Activated CD4-positive, CD25-positive, alpha-beta regulatory T cell (primary cell): ENCODE results near the gene MCAT.

Experiments
- DNase-seq, 4 experiments: peaks; one replicate each; lab custom pipeline; 2025; lab: John Stamatoyannopoulos, UW

Gene MCAT, protein sequence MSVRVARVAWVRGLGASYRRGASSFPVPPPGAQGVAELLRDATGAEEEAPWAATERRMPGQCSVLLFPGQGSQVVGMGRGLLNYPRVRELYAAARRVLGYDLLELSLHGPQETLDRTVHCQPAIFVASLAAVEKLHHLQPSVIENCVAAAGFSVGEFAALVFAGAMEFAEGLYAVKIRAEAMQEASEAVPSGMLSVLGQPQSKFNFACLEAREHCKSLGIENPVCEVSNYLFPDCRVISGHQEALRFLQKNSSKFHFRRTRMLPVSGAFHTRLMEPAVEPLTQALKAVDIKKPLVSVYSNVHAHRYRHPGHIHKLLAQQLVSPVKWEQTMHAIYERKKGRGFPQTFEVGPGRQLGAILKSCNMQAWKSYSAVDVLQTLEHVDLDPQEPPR

DNA sequence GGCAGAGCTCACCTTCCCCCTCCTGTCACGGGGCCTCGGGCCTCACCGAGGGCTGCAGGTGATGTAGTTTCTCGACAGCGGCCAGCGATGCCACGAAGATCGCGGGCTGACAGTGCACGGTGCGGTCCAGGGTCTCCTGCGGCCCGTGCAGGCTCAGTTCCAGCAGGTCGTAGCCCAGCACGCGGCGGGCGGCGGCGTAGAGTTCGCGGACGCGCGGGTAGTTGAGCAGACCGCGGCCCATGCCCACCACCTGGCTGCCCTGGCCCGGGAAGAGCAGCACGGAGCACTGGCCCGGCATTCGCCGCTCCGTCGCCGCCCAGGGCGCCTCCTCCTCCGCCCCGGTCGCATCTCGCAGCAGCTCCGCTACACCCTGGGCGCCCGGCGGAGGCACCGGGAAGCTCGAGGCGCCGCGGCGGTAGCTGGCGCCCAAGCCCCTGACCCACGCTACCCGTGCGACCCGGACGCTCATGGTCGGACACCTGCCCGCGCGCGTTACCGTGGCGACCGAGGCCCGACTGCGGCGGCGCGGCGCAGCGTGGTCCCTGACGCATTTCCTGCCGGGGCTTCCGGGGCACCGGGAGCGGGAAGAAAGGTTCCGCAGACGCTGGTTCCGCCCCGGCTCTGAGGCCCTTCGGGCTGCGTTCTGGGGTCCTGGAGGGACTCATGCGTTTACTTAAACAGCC lies at the start of gene MCAT:
Gene MCAT (minus strand): TSS at position 519 of the 683 bp plus-strand sequence. CDS start 50 bp downstream, at position 469.
- DNase-seq = peak; percentile 59 to 65 (median 63)

DNA sequence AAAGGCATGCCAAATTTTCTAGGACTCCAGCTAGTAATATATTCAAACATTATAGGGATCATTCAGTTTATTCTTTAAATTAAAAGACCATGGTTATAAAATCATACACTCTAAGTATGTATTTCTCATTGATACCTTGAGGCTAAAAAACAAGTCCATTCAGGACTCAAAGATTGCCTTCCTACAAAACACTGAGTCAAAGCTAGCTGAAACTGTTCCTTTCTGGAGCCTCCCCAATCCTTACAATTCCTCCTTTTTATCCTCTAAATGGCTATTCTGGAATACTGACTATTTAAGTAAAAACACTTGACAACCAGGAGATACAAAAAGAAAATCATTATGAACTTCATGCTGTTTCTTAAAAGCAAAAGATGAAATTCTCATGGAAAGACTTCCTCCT lies 48.6 kb upstream of the MCAT start:
- no peak for DNase-seq

DNA sequence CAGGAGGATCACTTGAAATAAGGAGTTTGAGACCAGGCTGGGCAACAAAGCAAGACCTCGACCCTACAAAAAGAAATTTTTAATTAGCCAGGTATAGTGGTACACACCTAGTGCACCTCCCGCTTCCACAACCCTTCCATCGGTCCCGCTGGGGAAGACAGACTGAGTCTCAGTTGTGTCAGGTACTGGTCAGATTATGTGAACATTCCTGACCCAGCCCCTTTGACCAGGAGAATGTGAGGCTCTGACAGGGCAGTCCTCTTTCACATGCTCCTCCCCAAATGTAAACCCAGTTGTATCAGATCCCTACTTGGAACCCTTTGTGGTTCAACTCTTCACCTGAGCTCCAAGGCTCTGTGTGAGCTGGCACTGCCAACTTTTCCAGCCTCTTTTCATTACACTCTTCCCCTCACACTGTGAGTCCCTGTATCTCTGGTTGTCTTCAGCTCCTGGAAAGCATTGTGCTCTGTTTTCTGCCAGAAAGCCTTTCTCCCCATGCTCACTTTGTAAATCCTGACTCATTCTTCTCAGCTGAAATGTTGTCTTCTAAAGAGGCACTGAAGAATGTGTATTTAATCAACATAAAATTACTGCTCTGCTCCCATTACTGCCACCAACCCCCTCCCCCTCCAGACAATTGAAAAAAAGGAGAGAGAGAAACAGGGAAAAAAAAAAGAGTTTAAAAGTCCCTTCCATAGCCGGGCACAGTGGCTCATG lies 45.8 kb upstream of the MCAT start:
- no peak for DNase-seq

DNA sequence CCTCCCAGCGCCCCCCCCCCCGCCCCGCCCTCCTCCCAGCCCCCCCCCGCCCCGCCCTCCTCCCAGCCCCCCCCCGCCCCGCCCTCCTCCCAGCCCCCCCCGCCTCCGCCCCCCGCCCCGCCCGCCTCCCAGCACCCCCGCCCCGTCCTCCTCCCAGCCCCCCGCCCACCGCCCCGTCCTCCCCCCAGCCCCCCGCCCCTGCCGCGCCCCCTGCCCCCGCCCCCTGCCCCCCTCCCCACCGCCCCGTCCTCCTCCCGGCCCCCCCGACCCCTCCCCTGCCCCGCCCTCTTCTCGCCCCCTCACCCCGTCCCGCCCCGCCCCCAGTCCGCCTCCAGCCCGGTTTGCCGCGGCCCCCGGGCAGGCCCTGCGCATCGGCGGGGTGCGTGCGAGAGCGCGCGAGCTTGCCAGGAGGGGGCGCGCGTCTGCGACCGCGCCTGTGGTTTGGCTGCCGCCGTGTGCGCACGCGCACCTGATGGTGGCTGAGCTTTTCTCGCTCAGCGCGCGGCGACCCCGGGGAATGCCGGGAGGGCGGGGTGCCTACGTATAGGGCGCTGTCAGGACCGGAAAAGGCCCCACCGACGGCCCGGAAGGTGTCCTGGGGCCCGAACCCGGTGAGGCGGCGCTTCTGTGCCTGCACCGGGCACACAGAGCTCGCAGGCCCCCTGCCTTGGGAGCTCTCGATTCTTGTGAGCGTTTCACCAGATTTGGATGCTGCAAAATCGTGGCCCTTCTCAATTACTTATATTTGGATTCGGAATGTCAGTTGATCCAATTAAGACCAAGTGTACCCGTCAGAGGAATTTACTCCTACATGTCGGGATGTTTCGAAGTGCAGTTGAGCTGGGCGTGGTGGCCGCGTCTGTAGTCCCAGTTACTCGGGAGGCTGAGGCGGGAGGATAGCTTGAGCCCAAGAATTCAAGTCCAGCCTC lies 44.2 kb upstream of the MCAT start:
- peak; percentile 91 to 96 (median 96) for DNase-seq

DNA sequence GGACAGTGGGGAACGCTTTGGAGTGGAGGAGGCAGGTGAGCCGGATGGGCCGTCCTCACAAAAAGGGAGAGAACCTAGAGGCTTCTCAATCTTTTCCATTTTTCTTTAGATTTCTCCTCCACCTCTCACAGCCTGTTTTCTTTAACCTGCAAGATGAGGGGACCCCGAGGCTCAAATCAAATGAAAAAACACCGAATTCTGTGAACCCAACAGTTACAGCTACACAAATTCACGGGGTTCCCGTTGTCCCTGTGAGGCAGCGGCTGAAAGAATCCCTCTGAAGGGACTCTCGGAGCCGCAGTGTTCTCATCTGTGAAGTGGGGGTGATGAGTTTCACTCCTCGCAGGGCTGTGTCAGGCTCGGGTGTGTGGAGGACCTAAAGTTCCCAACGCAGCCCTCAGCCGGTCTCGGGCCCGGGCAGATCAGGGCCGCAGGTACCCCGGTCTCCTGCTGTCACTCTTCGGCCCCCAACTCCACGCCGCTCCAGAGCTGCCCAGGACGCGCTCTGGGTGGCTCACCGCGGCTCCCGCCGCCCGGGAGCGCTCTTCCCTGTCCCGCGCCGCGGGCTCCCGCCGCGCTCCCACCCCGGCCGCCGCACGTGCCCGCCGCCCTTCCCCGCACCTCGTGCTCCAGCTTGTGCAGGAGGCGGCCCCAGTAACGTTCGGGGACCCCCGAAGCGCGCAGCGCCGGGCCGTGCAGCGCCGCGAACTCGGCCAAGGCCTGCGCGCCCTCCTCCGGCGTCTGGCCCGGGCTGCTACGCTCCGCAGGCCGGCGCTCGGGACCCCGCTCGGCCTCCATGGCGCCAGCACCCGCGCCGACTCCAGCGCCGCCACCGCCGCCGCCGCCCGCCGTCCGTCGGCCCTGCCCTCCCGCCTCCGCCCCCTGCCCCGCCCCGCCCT lies 43.3 kb upstream of the MCAT start, which contains the start of gene TTLL12:
Gene TTLL12 (minus strand): TSS at position 863 of the 899 bp plus-strand sequence. CDS start 65 bp downstream, at position 798.
- peak; percentile 35 to 55 (median 46) for DNase-seq

DNA sequence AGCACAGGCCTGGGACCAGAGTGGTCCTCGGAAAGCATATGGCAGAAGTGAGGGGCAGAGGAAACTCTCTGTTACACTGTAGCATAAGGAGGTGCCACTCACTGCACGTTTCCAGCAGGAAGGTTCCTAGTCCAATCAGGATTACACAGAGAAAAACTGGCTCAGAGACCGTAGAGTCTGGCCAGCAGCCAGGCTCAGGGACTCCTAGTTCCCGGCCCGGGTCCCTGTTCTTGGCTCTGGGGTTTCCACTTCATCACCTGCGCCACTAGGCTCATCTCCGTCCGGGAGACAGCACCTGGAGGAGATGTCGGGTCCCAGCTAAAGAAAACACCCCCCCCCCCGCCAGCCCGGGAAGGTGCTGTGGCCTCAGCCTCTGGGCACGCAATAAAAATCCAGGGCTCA lies 42.7 kb upstream of the MCAT start:
- no peak for DNase-seq

DNA sequence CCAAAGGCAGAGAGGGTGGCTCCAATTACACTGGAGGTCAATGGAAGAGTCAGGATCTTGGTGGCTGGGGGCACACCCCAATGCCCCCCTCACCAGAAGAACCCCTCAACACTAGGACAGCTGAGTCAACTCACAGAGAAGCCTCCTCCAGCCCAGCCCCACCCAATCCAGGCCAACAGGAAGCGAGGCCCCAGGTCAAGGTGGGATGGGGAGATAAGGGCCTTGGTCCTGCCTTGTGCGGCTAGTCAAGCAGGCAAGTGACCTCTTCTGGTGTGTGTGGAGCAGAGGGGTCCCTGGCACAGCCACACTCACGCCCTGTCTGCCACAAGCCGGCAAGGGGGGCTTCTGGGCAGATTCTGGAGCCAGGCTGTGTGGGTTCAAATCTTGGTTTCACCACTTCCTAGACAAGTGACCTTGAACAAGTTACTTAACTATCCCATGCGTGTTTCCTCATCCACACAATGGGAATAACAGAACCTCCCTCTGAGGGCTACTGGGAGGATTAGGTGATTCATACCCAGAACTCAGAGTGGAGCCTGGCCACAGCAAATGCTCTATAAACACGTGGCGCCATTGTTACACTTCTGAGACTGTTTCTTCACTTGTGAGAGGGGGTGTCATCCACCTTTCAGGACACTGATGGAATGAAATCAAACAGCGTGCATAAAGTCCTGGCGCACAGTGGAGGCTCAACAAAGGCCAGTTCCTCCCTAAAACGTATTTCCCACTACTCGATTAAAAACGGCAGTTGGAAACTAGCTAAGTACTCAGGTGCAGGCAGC lies 40.5 kb upstream of the MCAT start:
- no peak for DNase-seq

DNA sequence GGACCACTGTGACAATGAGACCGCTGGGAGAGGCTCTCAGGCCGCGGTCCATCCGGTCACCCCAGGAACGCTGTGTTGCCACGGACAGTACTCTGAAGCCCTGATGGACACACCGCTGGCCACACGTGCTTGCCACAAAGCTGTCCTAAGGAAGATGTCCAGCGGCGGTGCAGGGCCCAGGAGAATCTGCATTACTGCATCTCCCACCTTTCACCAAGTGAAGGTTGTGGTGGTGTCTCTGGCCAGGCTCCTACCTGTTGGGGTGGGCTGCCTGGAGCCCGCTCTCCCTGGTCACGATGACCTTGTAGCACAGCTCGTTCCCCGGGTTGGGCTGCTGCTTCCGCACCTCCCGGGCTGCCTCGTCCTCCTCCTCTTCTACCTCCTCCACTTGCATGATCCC lies 39.5 kb upstream of the MCAT start:
- DNase-seq = no peak

DNA sequence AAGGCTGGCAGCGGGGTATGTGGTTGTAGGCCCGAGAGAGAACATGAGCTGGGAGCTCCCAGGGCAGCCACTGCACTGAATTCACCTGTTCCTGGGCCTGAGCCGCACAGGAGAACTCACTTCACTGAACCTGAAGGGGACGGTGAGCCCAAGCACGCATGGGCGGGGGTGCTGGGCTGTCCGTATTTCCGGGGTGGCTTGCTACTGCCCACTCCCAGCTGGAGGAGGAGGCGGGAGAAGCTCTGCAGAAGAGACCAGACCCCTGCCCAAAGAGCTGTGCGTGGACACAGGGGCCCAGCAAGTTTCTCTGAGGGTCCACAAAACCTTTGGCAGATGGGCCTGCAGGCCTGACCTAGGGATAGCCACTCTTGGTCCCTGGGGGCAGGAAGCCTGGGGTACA lies 38.9 kb upstream of the MCAT start:
- DNase-seq = no peak

DNA sequence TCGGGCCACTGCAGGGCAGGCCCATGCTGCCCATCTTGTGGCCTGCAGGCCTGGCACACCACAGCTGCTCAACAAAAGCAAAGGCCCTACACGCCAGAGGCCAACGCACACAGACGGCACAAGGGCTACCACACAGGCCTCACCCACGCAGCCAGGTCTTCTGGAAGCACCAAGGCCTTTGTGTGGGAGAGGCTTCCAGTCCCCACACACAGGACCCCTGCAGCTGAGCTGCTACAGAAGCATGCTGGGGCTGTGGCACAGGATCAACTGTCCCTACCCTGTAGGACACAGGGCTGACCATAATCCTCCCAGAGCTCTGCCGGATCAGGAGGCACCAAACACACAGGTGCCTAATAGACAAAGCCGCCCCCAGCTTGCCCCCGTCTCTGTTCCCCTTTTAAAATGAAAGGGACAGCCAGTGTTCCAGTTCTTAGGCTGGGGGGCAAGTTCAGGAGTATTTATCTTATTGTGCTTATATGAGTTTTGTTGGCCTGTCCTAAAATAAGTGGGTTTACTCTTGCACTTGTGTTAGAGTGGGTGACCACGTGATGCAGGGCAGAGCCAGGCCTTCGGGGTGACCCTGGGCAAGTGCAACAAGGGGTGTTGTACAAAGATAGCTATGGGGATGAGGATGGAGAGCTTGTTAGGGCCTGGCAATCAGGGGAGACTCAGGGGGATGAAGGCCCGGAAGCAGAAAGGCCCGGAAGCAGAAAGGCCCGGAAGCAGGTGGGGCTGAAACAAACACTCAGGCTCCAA lies 38.3 kb upstream of the MCAT start:
- no peak for DNase-seq

DNA sequence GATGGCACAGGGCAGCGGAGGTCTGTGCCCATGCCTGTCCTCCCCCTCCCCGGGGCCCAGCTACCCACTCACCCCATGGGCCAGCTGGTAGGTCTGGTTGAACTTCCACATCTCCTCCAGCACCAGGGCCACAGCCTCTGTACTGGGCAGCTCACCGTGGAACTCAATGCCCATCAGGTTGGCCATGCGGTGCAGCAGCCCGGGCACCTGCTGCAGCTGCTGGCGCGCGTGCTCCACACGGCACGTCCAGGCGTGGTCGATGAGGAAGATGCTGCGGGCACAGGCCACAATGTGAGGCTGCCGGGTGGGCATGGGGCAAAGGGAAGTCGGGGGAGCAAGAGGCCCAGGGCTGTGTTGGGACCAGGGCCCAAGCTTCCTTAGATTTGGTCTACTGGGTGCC lies 37.5 kb upstream of the MCAT start:
- DNase-seq = no peak

DNA sequence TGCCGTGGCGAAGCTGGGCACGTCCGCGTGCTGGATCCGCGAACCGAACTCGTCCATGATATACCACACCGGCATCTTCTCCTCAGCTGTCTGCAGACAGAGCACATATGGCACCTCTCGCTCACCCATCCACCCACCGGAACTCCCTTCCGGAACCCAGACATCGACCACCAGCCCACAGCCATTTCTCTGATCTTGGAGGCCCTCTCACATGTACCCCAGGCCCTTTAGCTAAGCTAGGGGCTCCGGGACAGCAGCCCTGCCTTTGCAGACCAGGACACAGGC lies 36.7 kb upstream of the MCAT start:
- no peak for DNase-seq

DNA sequence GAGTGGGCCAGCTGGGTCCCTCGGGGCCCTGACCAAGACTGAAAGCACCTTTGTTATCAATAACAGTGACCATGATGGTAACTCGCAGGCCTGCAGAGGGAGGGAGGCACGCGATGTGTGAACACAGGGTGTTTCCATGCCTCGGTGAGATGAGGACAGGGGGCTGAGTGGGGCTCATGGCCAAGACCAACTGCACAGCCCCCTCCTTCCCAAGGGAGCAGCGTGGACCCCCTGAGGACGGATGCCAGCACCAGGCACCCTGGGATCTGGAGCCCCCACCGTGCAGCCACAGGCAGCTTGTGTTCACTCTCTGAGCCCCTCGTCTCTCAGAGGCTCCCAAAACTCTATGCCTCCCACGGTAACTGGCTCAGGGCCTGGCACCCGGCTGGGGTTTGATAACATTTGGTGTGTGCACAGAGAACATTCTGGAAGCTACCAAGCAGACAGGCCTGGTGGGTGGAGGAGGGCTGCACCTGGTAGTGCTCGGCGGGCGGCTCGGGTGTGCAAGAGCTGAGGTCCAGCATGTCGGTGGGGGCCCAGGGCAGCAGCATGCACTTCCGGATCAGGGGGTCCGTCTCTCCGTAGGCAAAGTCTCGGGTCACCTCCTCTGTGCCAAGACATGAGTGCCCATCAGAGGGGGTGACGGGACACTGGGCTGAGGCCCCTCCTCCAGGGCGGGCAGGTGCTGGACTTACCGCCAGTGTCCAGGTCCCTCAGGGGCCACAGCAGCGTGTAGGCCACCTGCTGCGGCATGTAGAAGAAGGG lies 36.1 kb upstream of the MCAT start:
- no peak for DNase-seq

DNA sequence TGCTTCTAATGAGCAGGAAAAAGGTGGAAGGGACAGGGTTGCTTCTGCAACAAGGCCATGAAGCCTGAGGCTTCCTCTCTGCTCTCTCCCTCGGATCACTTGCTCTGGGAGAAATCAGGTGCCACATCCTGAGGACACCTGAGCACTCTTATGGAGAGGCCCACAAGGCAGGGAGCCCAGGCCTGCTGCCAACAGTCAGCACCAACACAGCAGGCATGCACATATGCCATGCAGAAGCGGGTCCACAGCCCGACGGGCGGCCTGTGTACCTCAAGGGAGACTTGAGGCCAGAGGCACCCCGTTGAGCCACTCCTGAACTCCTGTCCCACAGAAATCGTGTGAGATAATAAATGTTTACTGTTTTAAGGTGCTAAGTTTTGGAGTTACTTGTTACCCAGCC lies 34.3 kb upstream of the MCAT start:
- no peak for DNase-seq

DNA sequence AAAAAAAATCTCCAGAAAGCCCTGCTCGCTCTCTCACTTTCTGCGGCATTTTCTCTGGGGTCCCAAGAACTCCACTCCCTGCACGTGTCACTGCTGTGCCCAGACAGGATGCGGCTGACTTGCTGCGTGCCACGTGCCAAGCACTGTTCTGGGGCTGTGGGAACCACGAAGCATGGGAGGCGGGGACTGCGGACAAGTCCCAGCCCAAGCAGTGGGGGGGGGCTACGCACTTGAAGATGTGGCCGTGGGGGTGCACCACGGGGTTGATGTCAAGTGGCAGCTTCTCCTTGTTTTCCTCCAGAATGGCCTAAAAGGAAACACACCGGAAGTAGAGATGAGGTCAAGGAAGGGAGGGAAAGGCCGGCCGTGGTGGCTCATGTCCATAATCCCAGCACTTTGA lies 32.9 kb upstream of the MCAT start:
- DNase-seq = no peak

DNA sequence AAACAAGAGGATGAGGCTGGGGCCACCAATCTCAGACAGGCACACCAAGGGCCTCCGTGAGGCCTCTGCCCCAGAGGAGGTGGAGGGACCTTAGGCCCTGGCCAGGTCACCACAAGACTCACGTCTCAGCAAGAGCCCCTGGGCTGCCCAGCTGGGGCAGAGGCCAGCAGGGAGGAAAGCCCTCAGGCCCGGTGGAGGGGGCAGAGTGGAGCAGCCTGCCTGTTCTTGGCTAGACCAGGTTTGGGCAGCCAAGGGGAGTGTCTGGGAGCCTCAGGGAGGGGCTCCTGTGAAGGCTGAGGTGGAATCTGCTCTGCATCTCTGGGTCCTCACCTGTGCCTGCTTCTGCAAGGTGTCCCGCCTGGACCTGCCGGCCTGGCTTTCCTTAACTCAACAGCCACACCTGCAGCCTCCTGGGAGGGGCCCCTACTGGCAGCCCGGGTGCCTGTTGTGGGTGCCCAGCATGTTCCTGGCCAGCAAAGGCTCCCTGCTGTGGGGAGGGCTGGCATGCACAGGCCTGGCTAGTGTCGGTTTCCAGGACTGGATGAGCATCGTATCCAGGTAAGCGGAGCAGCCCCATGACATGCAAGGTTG lies 31.8 kb upstream of the MCAT start:
- no peak for DNase-seq

DNA sequence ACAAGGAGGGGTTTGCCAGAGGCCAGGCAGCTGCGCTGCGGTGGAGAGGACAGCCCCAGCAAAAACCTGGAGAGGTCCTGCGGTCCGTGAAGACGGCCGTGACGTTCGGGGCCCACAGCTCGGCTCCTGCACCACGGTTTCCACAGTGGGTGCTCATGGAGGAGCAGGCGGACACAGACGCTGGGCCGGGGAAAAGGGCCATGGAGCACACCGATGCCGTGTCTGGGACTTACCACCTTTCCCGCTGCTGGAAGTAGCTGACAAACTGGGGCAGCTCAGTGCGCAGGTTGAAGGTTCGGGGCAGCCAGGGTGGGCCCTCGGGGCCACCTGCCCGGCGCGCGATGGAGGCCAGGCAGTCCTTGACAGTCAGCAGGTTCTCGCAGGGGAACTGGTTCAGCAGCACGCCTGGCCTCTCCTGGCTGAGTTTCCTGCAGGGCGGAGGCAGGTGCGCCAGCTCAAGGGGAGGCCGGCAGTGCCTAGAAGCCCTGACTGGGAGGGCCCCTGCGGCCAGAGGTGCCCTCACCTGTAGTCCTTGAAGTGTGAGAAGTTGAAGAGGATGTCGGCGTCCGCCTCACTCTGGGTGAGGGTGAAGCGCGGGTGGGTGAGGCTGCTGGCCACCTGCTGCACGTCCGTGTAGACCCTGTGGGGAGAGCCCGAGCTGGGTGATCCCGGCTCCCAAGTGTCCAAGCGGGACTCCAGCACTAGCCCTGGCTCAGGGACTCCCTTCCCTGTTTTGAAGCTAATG lies 30.9 kb upstream of the MCAT start:
- no peak for DNase-seq
